ENCODE results near the gene MYO7A. TPM values are rescaled to one million over a fixed set of nuclear protein-coding genes. Genes with fewer than 3 reads are reported as not detected.

The MYO7A gene
- total RNA-seq, 1 donor from 2014 or later, result 0.16 TPM

DNA sequence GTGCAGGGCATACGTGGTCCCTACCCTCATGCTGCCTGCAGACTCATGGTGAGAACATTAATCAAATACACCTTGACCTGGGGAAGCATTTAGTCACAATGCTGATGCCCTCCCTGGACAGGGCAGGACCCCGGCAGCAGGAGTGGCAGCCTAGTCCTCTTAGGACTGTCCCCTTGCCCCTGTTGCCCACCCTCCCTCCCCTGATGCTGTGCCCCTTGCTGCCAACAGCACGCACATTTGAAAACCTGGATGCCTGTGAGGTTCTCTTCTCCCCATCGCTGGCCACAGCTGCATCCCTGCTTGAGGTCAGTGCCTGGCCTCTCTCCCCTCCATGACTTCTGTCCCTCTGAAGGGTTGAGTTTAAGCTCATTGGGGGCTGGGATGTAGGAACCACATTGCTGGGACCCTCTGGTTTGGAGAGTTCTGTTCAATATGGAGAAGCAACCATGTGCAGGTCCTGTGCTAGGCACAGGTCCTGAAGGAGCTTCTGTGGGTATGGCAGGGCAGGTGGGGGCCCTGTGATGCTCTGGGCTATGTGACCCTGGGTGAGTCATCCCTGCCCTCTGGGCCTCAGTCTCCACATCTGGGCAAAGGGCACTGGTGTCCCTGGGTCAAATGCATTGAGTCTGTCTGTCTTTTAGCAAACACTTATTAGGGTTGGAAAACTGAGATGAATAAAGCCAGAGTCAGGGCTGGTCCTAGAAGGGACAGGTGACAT is 31.3 kb downstream of the MYO7A start:
- no peak for DNase-seq (ENCODE audit: low read depth)
- TF ChIP-seq, protein P1, sequence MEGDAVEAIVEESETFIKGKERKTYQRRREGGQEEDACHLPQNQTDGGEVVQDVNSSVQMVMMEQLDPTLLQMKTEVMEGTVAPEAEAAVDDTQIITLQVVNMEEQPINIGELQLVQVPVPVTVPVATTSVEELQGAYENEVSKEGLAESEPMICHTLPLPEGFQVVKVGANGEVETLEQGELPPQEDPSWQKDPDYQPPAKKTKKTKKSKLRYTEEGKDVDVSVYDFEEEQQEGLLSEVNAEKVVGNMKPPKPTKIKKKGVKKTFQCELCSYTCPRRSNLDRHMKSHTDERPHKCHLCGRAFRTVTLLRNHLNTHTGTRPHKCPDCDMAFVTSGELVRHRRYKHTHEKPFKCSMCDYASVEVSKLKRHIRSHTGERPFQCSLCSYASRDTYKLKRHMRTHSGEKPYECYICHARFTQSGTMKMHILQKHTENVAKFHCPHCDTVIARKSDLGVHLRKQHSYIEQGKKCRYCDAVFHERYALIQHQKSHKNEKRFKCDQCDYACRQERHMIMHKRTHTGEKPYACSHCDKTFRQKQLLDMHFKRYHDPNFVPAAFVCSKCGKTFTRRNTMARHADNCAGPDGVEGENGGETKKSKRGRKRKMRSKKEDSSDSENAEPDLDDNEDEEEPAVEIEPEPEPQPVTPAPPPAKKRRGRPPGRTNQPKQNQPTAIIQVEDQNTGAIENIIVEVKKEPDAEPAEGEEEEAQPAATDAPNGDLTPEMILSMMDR (IDR thresholded peaks at IDR 0.05; ENCODE audit: insufficient read depth, low read depth, low read length), result no peak
- TF ChIP-seq EZH2 (IDR thresholded peaks at IDR 0.05; ENCODE audit: insufficient read depth, low read length), result no peak
- no peak for FAIRE-seq
- no peak overlapping the region for H3K27ac Mint-ChIP-seq (ENCODE audit: unreplicated experiment)
- Histone ChIP-seq H3K27me3 (ENCODE audit: insufficient read depth, low read length) (peaks cover 14% of the 10 kb centered on the region), H3K79me2 (ENCODE audit: insufficient read depth, low read length) (no peaks in the 10 kb centered on the region), H3K4me2 (ENCODE audit: low read length) (no peak overlapping the region), H3K9ac (ENCODE audit: low read length) (no peak overlapping the region), H3K4me3 (ENCODE audit: insufficient read depth, low read depth, low read length) (no peak overlapping the region), H3K9me3 (ENCODE audit: insufficient read depth, low read depth, low read length) (no peaks in the 10 kb centered on the region), H3K27ac (ENCODE audit: low read depth, low read length) (no peak overlapping the region), H3K4me1 (ENCODE audit: insufficient read depth, low read length) (no peaks in the 10 kb centered on the region), H3K36me3 (ENCODE audit: insufficient read depth, low read length) (no peaks in the 10 kb centered on the region), H4K20me1 (ENCODE audit: insufficient read depth, low read length) (no peaks in the 10 kb centered on the region), H2AFZ (ENCODE audit: low read depth, low read length) (no peak overlapping the region)
- no peak overlapping the region for H3K4me3 Mint-ChIP-seq (ENCODE audit: unreplicated experiment)
- peaks cover 2% of the 10 kb centered on the region for H3K9me3 Mint-ChIP-seq (ENCODE audit: unreplicated experiment)
- H3K4me1 Mint-ChIP-seq (ENCODE audit: low read depth, unreplicated experiment), result no peaks in the 10 kb centered on the region
- no peaks in the 10 kb centered on the region for H3K36me3 Mint-ChIP-seq (ENCODE audit: low read depth, unreplicated experiment)
- peaks cover 72% of the 10 kb centered on the region for H3K27me3 Mint-ChIP-seq (ENCODE audit: low read depth, unreplicated experiment)

DNA sequence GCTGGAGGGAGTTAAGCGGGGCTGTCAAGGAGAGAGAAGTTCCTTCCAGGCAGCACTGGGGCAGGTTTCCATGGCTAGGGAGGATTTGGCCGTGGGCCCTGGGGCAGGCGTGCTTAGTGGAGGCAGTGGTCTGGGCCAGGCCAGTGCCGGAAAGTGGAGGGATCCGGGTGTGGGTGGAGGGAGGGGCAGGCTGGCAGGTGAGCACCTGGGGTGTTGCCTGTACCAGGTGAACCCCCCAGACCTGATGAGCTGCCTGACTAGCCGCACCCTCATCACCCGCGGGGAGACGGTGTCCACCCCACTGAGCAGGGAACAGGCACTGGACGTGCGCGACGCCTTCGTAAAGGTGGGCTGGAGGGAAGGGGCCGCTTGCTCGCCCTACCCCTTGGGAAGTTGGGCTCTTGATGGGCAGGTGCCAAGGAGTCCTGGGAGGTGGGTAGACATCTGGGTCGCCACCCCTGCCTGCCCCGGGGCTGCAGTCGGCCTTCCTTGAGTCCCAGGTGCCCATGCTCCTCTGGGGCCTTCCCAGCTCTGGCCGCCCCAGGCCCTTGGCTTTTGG is 32.0 kb downstream of the MYO7A start:
- TF ChIP-seq EZH2 (IDR thresholded peaks at IDR 0.05; ENCODE audit: insufficient read depth, low read length), result no peak
- peaks cover 14% of the 10 kb centered on the region for H3K27me3 ChIP-seq (ENCODE audit: insufficient read depth, low read length)
- no peaks in the 10 kb centered on the region for H3K79me2 ChIP-seq (ENCODE audit: insufficient read depth, low read length)
- DNase-seq (ENCODE audit: low read depth) (no peak), FAIRE-seq (no peak)
- H3K9ac ChIP-seq (ENCODE audit: low read length), result no peak overlapping the region
- no peaks in the 10 kb centered on the region for H3K9me3 ChIP-seq (ENCODE audit: insufficient read depth, low read depth, low read length)
- no peaks in the 10 kb centered on the region for H4K20me1 ChIP-seq (ENCODE audit: insufficient read depth, low read length)
- no peak overlapping the region for H3K27ac ChIP-seq (ENCODE audit: low read depth, low read length)
- H3K36me3 ChIP-seq (ENCODE audit: insufficient read depth, low read length), result no peaks in the 10 kb centered on the region
- no peaks in the 10 kb centered on the region for H3K4me1 Mint-ChIP-seq (ENCODE audit: low read depth, unreplicated experiment)
- H3K4me3 ChIP-seq (ENCODE audit: insufficient read depth, low read depth, low read length), result no peak overlapping the region
- no peaks in the 10 kb centered on the region for H3K4me1 ChIP-seq (ENCODE audit: insufficient read depth, low read length)
- H2AFZ ChIP-seq (ENCODE audit: low read depth, low read length), result no peak overlapping the region
- H3K9me3 Mint-ChIP-seq (ENCODE audit: unreplicated experiment), result peaks cover 2% of the 10 kb centered on the region
- H3K36me3 Mint-ChIP-seq (ENCODE audit: low read depth, unreplicated experiment), result no peaks in the 10 kb centered on the region
- H3K4me3 Mint-ChIP-seq (ENCODE audit: unreplicated experiment), result no peak overlapping the region
- no peak overlapping the region for H3K4me2 ChIP-seq (ENCODE audit: low read length)
- peaks cover 76% of the 10 kb centered on the region for H3K27me3 Mint-ChIP-seq (ENCODE audit: low read depth, unreplicated experiment)
- no peak overlapping the region for H3K27ac Mint-ChIP-seq (ENCODE audit: unreplicated experiment)

DNA sequence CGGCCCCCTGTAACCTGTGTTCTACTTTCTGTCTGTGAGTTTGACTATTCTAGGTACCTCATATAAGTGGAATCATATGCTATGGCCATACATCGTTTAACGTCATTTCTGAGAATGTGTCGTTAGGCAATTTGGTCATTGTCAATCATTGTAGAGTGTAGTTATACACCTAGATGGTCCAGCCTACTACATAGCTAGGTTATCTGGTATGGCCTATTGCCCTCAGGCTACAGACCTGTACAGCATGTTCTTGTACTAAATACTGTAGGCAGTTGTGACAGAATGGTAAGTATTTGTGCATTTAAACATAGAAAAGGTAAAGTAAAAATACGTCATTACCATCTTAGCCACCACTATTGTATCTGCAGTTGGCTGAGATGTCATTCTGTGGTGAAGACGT is 35.2 kb downstream of the MYO7A start:
- TF ChIP-seq, protein P1 (IDR thresholded peaks at IDR 0.05; ENCODE audit: insufficient read depth, low read depth, low read length), result no peak
- TF ChIP-seq EZH2 (IDR thresholded peaks at IDR 0.05; ENCODE audit: insufficient read depth, low read length), result no peak
- H2AFZ ChIP-seq (ENCODE audit: low read depth, low read length), result no peak overlapping the region
- DNase-seq (ENCODE audit: low read depth) (no peak), FAIRE-seq (no peak)
- H3K4me2 ChIP-seq (ENCODE audit: low read length), result no peak overlapping the region
- H4K20me1 ChIP-seq (ENCODE audit: insufficient read depth, low read length), result no peaks in the 10 kb centered on the region
- peaks cover 13% of the 10 kb centered on the region for H3K27me3 ChIP-seq (ENCODE audit: insufficient read depth, low read length)
- Mint-ChIP-seq H3K9me3 (ENCODE audit: unreplicated experiment) (peaks cover 2% of the 10 kb centered on the region), H3K27me3 (ENCODE audit: low read depth, unreplicated experiment) (peaks cover 67% of the 10 kb centered on the region), H3K4me1 (ENCODE audit: low read depth, unreplicated experiment) (no peaks in the 10 kb centered on the region), H3K4me3 (ENCODE audit: unreplicated experiment) (no peak overlapping the region), H3K27ac (ENCODE audit: unreplicated experiment) (no peak overlapping the region), H3K36me3 (ENCODE audit: low read depth, unreplicated experiment) (no peaks in the 10 kb centered on the region)
- H3K9ac ChIP-seq (ENCODE audit: low read length), result no peak overlapping the region
- H3K4me3 ChIP-seq (ENCODE audit: insufficient read depth, low read depth, low read length), result no peak overlapping the region
- no peak overlapping the region for H3K27ac ChIP-seq (ENCODE audit: low read depth, low read length)
- no peaks in the 10 kb centered on the region for H3K36me3 ChIP-seq (ENCODE audit: insufficient read depth, low read length)
- H3K9me3 ChIP-seq (ENCODE audit: insufficient read depth, low read depth, low read length), result no peaks in the 10 kb centered on the region
- no peaks in the 10 kb centered on the region for H3K79me2 ChIP-seq (ENCODE audit: insufficient read depth, low read length)
- H3K4me1 ChIP-seq (ENCODE audit: insufficient read depth, low read length), result no peaks in the 10 kb centered on the region
